Measurements from ENCODE around the gene JUP. TPM values are rescaled to one million over a fixed set of nuclear protein-coding genes. Genes with fewer than 3 reads are reported as not detected.
A peak's percentile ranks its signal among the peaks of the same experiment; 100 is the strongest.
"Not testable (repeated sequence)": the region's sequence is repeated elsewhere in the genome, so short reads cannot be mapped to it uniquely, and the experiment has no call there.

Gene JUP
- total RNA-seq = 100 to 1,000 TPM in 1 of 5 donors, 10 to 100 TPM in 4; 59.5 to 248 (median 84.8) TPM
- 100 to 1,000 TPM in 2 of 3 donors, 10 to 100 TPM in 1; 85.7 to 163 (median 154) TPM for polyA plus RNA-seq
- long read RNA-seq, donor 1, partial matches to known transcripts = 5 of 11 reads
- long read RNA-seq, donor 1, other reads (novel, unspliced or antisense) = 0 of 11 reads
- long read RNA-seq, donor 2, transcript JUP-201 (15 exons, 3,200 nt) = major isoform, 10 of 25 reads
- long read RNA-seq, donor 2, partial matches to known transcripts = 12 of 25 reads
- long read RNA-seq, donor 2, other reads (novel, unspliced or antisense) = 0 of 25 reads
- long read RNA-seq, donor 3, partial matches to known transcripts = 0 of 4 reads
- long read RNA-seq, donor 3, other reads (novel, unspliced or antisense) = 0 of 4 reads
- long read RNA-seq, donor 4, partial matches to known transcripts = 0 of 2 reads
- long read RNA-seq, donor 4, other reads (novel, unspliced or antisense) = 0 of 2 reads
- long read RNA-seq, donor 5, partial matches to known transcripts = 18 of 23 reads
- long read RNA-seq, donor 5, other reads (novel, unspliced or antisense) = 0 of 23 reads
- long read RNA-seq, donor 6, transcript JUP-203 (14 exons, 3,497 nt) = minor isoform, 5 of 237 reads
- long read RNA-seq, donor 6, transcript JUP-201 (15 exons, 3,200 nt) = major isoform, 23 of 237 reads
- long read RNA-seq, donor 6, partial matches to known transcripts = 209 of 237 reads
- long read RNA-seq, donor 6, other reads (novel, unspliced or antisense) = 0 of 237 reads
- long read RNA-seq, donor 7, transcript JUP-201 (15 exons, 3,200 nt) = major isoform, 7 of 59 reads
- long read RNA-seq, donor 7, partial matches to known transcripts = 49 of 59 reads
- long read RNA-seq, donor 7, other reads (novel, unspliced or antisense) = 0 of 59 reads
- long read RNA-seq, donor 8, partial matches to known transcripts = 0 of 6 reads
- long read RNA-seq, donor 8, other reads (novel, unspliced or antisense) = 0 of 6 reads
- long read RNA-seq, donor 9, partial matches to known transcripts = 6 of 8 reads
- long read RNA-seq, donor 9, other reads (novel, unspliced or antisense) = 0 of 8 reads
- long read RNA-seq, donor 10, partial matches to known transcripts = 0 of 3 reads
- long read RNA-seq, donor 10, other reads (novel, unspliced or antisense) = 0 of 3 reads

GRCh38 chr17:41786227-41787020, at the start of gene JUP:
TSS of gene JUP (minus strand) at chr17:41786711. CDS start at chr17:41771854, 14,857 bp downstream.
- Histone ChIP-seq H3K36me3 (no peaks in the 10 kb centered on the region), H3K4me1 (peaks cover 35 to 63% (median 55%) of the 10 kb centered on the region in 4 donors), H3K4me3 (peak within 1 kb of the TSS; percentile 61 to 76 (median 64)), H3K27me3 (peaks cover 0 to 29% (median 0%) of the 10 kb centered on the region in 3 donors), H3K9me3 (no peaks in the 10 kb centered on the region), H3K27ac (peak within 1 kb of the TSS; percentile 93 to 99 (median 96))
- WGBS, 5 donors = 0 to 2% (median 1%) methylated on average over 30 to 79 of the region's 79 CpGs
- intact Hi-C loops (cut with DNase I; ENCODE audit: low total_unique reads) = no loop called here
- peak; percentile 100 for DNase-seq
- peak in 2 of 4 donors; percentile 93 to 97 for TF ChIP-seq POLR2A (IDR thresholded peaks at IDR 0.05)
- TF ChIP-seq EP300 (IDR thresholded peaks at IDR 0.05) = no peak
- peak; percentile 6 to 98 (median 97) for TF ChIP-seq POLR2AphosphoS5 (IDR thresholded peaks at IDR 0.05)
- peak in 4 of 7 experiments; percentile 48 to 65 (median 52) for TF ChIP-seq CTCF (IDR thresholded peaks at IDR 0.05)

- H3K36me3 ChIP-seq = peaks cover 9 to 27% (median 22%) of the 10 kb centered on the region in 4 donors
- DNase-seq = peak; percentile 67 to 86
- TF ChIP-seq POLR2AphosphoS5 (IDR thresholded peaks at IDR 0.05) (peak in 2 of 3 donors; percentile 58 to 61), POLR2A (IDR thresholded peaks at IDR 0.05) (no peak), CTCF (IDR thresholded peaks at IDR 0.05) (no peak), EP300 (IDR thresholded peaks at IDR 0.05) (no peak)
- no peaks in the 10 kb centered on the region for H3K9me3 ChIP-seq
- H3K4me1 ChIP-seq = peaks cover 5 to 22% (median 19%) of the 10 kb centered on the region in 4 donors
- peak within 1 kb of the TSS; percentile 68 to 88 (median 80) for H3K27ac ChIP-seq
- intact Hi-C loops (cut with DNase I; ENCODE audit: low total_unique reads) = no loop called here
- no peaks in the 10 kb centered on the region for H3K27me3 ChIP-seq
- WGBS, 5 donors = 0 to 2% (median 1%) methylated on average over 15 to 72 of the region's 72 CpGs
- H3K4me3 ChIP-seq = peak within 1 kb of the TSS; percentile 73 to 99 (median 88)
Measured at GRCh38 chr17:41835800-41836549, 49.5 kb upstream of the JUP start, which contains the start of gene NT5C3B. TSS of gene NT5C3B (minus strand) at chr17:41836232. CDS start at chr17:41836193, 39 bp downstream.

- Histone ChIP-seq H3K4me3 (peak overlapping the region; percentile 73 to 99 (median 88)), H3K9me3 (no peaks in the 10 kb centered on the region), H3K36me3 (peaks cover 9 to 34% (median 28%) of the 10 kb centered on the region in 4 donors), H3K27ac (peak overlapping the region; percentile 68 to 88 (median 80)), H3K4me1 (peaks cover 5 to 22% (median 19%) of the 10 kb centered on the region in 4 donors), H3K27me3 (no peaks in the 10 kb centered on the region)
- no peak for DNase-seq
- WGBS, 5 donors = 15 to 20% (median 17%) methylated on average over 12 to 13 of the region's 13 CpGs
- intact Hi-C loops (cut with DNase I; ENCODE audit: low total_unique reads) = no loop called here
- no peak for TF ChIP-seq EP300 (IDR thresholded peaks at IDR 0.05)
- TF ChIP-seq POLR2A (IDR thresholded peaks at IDR 0.05) = no peak
- TF ChIP-seq POLR2AphosphoS5 (IDR thresholded peaks at IDR 0.05) = no peak
- no peak for TF ChIP-seq CTCF (IDR thresholded peaks at IDR 0.05)
Measured at GRCh38 chr17:41835214-41835799, 48.8 kb upstream of the JUP start.

GRCh38 chr17:41829961-41830360, 43.5 kb upstream of the JUP start:
- H3K9me3 ChIP-seq; H3K27me3 ChIP-seq; DNase-seq; H3K4me3 ChIP-seq; H3K27ac ChIP-seq; intact Hi-C loops (cut with DNase I; ENCODE audit: low total_unique reads): not testable (repeated sequence)
- peaks cover 27 to 87% (median 82%) of the 10 kb centered on the region in 4 donors for H3K36me3 ChIP-seq
- WGBS, 5 donors = 74 to 88% (median 84%) methylated on average over 10 of the region's 10 CpGs
- peaks cover 0 to 15% (median 10%) of the 10 kb centered on the region in 4 donors for H3K4me1 ChIP-seq

All from stomach (tissue), 19 donors.